ENCODE data around the gene CACNA2D3. TPM values are rescaled to one million over a fixed set of nuclear protein-coding genes. Genes with fewer than 3 reads are reported as not detected.

CACNA2D3 gene
- polyA plus RNA-seq, 2 of the 4 experiments (the other 2 are of a cell fraction) = 0.04 to 0.05 TPM

DNA sequence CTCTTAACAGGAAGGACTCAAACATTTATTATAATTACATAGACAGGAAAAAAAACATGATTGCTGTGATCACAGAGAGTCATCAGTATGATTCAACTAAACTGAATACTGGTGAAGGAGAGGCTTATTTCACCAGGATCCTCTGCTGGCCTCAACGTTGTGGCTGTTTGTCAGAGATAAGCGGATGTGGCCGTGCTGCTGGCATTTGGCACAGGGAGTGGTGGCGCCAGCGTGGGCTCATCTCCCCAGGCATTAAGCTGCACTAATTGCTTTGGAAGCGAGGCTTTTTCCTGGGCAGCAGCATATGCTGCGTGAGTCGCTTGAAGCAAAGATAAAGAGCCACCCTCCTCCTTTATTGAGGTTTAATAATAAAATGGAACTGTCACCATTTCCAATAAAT, 498.8 kb downstream of the CACNA2D3 start:
- H3K4me1 ChIP-seq = no peaks in the 10 kb centered on the region
- no peak for ATAC-seq
- no peak overlapping the region for H3K27ac ChIP-seq
- TF ChIP-seq EP300 (IDR thresholded peaks at IDR 0.05) (no peak), RCOR1 (IDR thresholded peaks at IDR 0.05; ENCODE audit: low read depth, low read length) (no peak), HOXB5 (CRISPR knock-in tag; IDR thresholded peaks at IDR 0.05) (no peak), SREBF2 (IDR thresholded peaks at IDR 0.05) (no peak), EHF (CRISPR knock-in tag; IDR thresholded peaks at IDR 0.05) (no peak), HEYL (CRISPR knock-in tag; IDR thresholded peaks at IDR 0.05) (no peak), TFCP2L1 (CRISPR knock-in tag; IDR thresholded peaks at IDR 0.05) (no peak), ESRRA (IDR thresholded peaks at IDR 0.05; ENCODE audit: borderline replicate concordance, low read length) (no peak), JUNB (IDR thresholded peaks at IDR 0.05) (no peak)
- TF ChIP-seq, protein P1, sequence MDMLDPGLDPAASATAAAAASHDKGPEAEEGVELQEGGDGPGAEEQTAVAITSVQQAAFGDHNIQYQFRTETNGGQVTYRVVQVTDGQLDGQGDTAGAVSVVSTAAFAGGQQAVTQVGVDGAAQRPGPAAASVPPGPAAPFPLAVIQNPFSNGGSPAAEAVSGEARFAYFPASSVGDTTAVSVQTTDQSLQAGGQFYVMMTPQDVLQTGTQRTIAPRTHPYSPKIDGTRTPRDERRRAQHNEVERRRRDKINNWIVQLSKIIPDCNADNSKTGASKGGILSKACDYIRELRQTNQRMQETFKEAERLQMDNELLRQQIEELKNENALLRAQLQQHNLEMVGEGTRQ (IDR thresholded peaks at IDR 0.05) = no peak
- TF ChIP-seq, protein P2, sequence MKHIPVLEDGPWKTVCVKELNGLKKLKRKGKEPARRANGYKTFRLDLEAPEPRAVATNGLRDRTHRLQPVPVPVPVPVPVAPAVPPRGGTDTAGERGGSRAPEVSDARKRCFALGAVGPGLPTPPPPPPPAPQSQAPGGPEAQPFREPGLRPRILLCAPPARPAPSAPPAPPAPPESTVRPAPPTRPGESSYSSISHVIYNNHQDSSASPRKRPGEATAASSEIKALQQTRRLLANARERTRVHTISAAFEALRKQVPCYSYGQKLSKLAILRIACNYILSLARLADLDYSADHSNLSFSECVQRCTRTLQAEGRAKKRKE (CRISPR knock-in tag; IDR thresholded peaks at IDR 0.05; ENCODE audit: low read depth) = no peak
- H3K4me3 ChIP-seq = no peak overlapping the region
- no peaks in the 10 kb centered on the region for H3K9me3 ChIP-seq
- no peak for FAIRE-seq
- POLR2A ChIA-PET = no interaction called here
- H3K4me2 ChIP-seq = no peak overlapping the region
- CTCF ChIA-PET = no interaction called here
- 39% methylated on average over 8 of the region's 8 CpGs for WGBS (ENCODE audit: missing lambda C conversion rate)
- DNase-seq (ENCODE audit: low read depth in 1 of 2, low spot score in 1 of 2) = no peak

DNA sequence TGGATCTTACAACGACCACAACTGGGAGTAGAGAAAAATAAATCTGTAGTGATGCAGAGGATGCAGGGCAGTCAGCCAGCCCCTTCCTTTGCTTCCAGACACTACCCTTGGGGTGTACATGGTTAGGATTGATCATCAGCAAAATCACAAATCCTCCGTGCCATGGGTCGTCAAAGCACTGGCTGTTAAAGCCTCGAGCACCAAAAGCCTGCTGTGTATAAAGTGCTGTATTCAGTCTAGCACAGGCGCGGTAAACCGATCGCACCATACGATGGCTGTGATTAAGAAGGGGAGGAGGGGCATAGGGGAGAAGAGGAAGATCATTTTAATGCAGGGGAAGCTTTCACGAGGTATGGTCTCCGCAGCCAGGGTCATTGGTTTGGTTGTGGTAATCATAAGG, 500.3 kb downstream of the CACNA2D3 start:
- Histone ChIP-seq H3K4me1 (no peaks in the 10 kb centered on the region), H3K9me3 (no peaks in the 10 kb centered on the region), H3K27ac (no peak overlapping the region), H3K4me3 (no peak overlapping the region), H3K4me2 (no peak overlapping the region)
- no peak for DNase-seq (ENCODE audit: low read depth in 1 of 2, low spot score in 1 of 2)
- no peak for FAIRE-seq
- no peak for ATAC-seq
- 46% methylated on average over 9 of the region's 11 CpGs for WGBS (ENCODE audit: missing lambda C conversion rate)
- ChIA-PET CTCF (no interaction called here), POLR2A (no interaction called here)
- TF ChIP-seq MAZ (IDR thresholded peaks at IDR 0.05; ENCODE audit: borderline replicate concordance, low read depth, low read length) (no peak), HOXB5 (CRISPR knock-in tag; IDR thresholded peaks at IDR 0.05) (no peak), NR3C1 (IDR thresholded peaks at IDR 0.05) (no peak), ZSCAN20 (CRISPR knock-in tag; IDR thresholded peaks at IDR 0.05) (no peak), CEBPB (IDR thresholded peaks at IDR 0.05) (no peak), RARB (CRISPR knock-in tag; IDR thresholded peaks at IDR 0.05) (no peak), HOXB13 (CRISPR knock-in tag; IDR thresholded peaks at IDR 0.05; ENCODE audit: low read depth) (no peak)
- TF ChIP-seq, protein P3, sequence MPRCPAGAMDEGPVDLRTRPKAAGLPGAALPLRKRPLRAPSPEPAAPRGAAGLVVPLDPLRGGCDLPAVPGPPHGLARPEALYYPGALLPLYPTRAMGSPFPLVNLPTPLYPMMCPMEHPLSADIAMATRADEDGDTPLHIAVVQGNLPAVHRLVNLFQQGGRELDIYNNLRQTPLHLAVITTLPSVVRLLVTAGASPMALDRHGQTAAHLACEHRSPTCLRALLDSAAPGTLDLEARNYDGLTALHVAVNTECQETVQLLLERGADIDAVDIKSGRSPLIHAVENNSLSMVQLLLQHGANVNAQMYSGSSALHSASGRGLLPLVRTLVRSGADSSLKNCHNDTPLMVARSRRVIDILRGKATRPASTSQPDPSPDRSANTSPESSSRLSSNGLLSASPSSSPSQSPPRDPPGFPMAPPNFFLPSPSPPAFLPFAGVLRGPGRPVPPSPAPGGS (IDR thresholded peaks at IDR 0.05) = no peak
- TF ChIP-seq, protein P4, sequence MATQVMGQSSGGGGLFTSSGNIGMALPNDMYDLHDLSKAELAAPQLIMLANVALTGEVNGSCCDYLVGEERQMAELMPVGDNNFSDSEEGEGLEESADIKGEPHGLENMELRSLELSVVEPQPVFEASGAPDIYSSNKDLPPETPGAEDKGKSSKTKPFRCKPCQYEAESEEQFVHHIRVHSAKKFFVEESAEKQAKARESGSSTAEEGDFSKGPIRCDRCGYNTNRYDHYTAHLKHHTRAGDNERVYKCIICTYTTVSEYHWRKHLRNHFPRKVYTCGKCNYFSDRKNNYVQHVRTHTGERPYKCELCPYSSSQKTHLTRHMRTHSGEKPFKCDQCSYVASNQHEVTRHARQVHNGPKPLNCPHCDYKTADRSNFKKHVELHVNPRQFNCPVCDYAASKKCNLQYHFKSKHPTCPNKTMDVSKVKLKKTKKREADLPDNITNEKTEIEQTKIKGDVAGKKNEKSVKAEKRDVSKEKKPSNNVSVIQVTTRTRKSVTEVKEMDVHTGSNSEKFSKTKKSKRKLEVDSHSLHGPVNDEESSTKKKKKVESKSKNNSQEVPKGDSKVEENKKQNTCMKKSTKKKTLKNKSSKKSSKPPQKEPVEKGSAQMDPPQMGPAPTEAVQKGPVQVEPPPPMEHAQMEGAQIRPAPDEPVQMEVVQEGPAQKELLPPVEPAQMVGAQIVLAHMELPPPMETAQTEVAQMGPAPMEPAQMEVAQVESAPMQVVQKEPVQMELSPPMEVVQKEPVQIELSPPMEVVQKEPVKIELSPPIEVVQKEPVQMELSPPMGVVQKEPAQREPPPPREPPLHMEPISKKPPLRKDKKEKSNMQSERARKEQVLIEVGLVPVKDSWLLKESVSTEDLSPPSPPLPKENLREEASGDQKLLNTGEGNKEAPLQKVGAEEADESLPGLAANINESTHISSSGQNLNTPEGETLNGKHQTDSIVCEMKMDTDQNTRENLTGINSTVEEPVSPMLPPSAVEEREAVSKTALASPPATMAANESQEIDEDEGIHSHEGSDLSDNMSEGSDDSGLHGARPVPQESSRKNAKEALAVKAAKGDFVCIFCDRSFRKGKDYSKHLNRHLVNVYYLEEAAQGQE (IDR thresholded peaks at IDR 0.05) = no peak

Measured in A549 (cell line).